ENCODE data around the gene GRID2.

- TF ChIP-seq CTCF (IDR thresholded peaks at IDR 0.05; ENCODE audit: poor library complexity, severe bottlenecking) (no peak), POLR2AphosphoS5 (IDR thresholded peaks at IDR 0.05) (no peak), EP300 (conservative IDR thresholded peaks at IDR 0.05; ENCODE audit: poor library complexity, severe bottlenecking) (no peak), EZH2 (IDR thresholded peaks at IDR 0.05; ENCODE audit: borderline replicate concordance, insufficient read depth, low read length, poor library complexity, severe bottlenecking) (no peak), MXI1 (conservative IDR thresholded peaks at IDR 0.05; ENCODE audit: poor library complexity, severe bottlenecking) (no peak), SMC3 (conservative IDR thresholded peaks at IDR 0.05; ENCODE audit: poor library complexity) (no peak), TAF1 (IDR thresholded peaks at IDR 0.05; ENCODE audit: low read depth) (no peak), RAD21 (conservative IDR thresholded peaks at IDR 0.05) (no peak)
These were observed 1439.9 kb downstream of the GRID2 start for GRCh38 chr4:93743635-93744034.

Measured in neural cell (in vitro differentiated cells).